NCI-H1417 (cell line): Measurements from ENCODE around the gene CPNE8.

ENCODE experiments used
- DNase-seq, 3 experiments: peaks; one replicate each; lab custom pipeline; 2025; lab: John Stamatoyannopoulos, UW

The CPNE8 gene

GRCh38 chr12:38905480-38906351 is at the start of gene CPNE8:
Gene CPNE8 (minus strand): TSS chr12:38905591. CDS start chr12:38905534, 57 bp downstream.
- no peak for DNase-seq

- DNase-seq, result no peak
Measured at GRCh38 chr12:38954238-38954873, 49.0 kb upstream of the CPNE8 start.

GRCh38 chr12:38949363-38949762 is 44.0 kb upstream of the CPNE8 start:
- no peak for DNase-seq

- DNase-seq, result no peak
Measured at GRCh38 chr12:38934686-38935085, 29.3 kb upstream of the CPNE8 start.

- no peak for DNase-seq
Measured at GRCh38 chr12:38934078-38934584, 28.7 kb upstream of the CPNE8 start.

- no peak for DNase-seq
Measured at GRCh38 chr12:38932320-38932719, 26.9 kb upstream of the CPNE8 start.

- no peak for DNase-seq
Measured at GRCh38 chr12:38931461-38931860, 26.1 kb upstream of the CPNE8 start.

GRCh38 chr12:38930990-38931389 is 25.6 kb upstream of the CPNE8 start:
- DNase-seq, result no peak

- no peak for DNase-seq
Measured at GRCh38 chr12:38926501-38926900, 21.1 kb upstream of the CPNE8 start.

GRCh38 chr12:38921025-38921677 is 15.8 kb upstream of the CPNE8 start:
- DNase-seq, result peak; percentile 12 to 71 (median 51)

- DNase-seq, result no peak
Measured at GRCh38 chr12:38919191-38919590, 13.8 kb upstream of the CPNE8 start.

- DNase-seq, result no peak
Measured at GRCh38 chr12:38915429-38916182, 10.2 kb upstream of the CPNE8 start.

- no peak for DNase-seq
Measured at GRCh38 chr12:38912116-38912515, 6.7 kb upstream of the CPNE8 start.

- no peak for DNase-seq
Measured at GRCh38 chr12:38911611-38912010, 6.2 kb upstream of the CPNE8 start.

- no peak for DNase-seq
Measured at GRCh38 chr12:38907201-38907923, 2.0 kb upstream of the CPNE8 start.

GRCh38 chr12:38906482-38907200 is 1.2 kb upstream of the CPNE8 start:
- peak; percentile 11 to 37 (median 24) for DNase-seq

GRCh38 chr12:38904537-38905479 is 583 bp downstream of the CPNE8 start:
- no peak for DNase-seq

GRCh38 chr12:38903596-38903995 is 1.8 kb downstream of the CPNE8 start:
- peak in 1 of 3 experiments; percentile 29 for DNase-seq

- DNase-seq, result no peak
Measured at GRCh38 chr12:38898001-38898684, 7.2 kb downstream of the CPNE8 start.
